C4-2B (cell line): ENCODE results near the gene TMED6.

ENCODE experiments used
- CTCF ChIP-seq: fragments of 450-650 bp; conservative IDR thresholded peaks from 2 replicates; pipeline ENCODE4 v1.5.1; 2017; ENCODE audit warnings: mild to moderate bottlenecking
- ZFX ChIP-seq: fragments of 450-650 bp; IDR thresholded peaks from 2 replicates; pipeline ENCODE4 v1.6.1; 2017

GRCh38 chr16:69381231-69381630, 29.6 kb upstream of the TMED6 start:
- TF ChIP-seq CTCF: no peak
- TF ChIP-seq ZFX: no peak
